NCI-H524 treated with DMSO at 0.1 percent for 48 hours (cell line): ENCODE measurements around the gene PATL1.
"Not testable (repeated sequence)": the region's sequence is repeated elsewhere in the genome, so short reads cannot be mapped to it uniquely, and the experiment has no call there.

ENCODE experiments used
- DNase-seq: peaks from one replicate; lab custom pipeline; 2025; lab: John Stamatoyannopoulos, UW

PATL1 gene

GRCh38 chr11:59673291-59673690 is 4.5 kb upstream of the PATL1 start:
- DNase-seq: no peak

GRCh38 chr11:59671471-59671870 is 2.6 kb upstream of the PATL1 start:
- no peak for DNase-seq

DNA sequence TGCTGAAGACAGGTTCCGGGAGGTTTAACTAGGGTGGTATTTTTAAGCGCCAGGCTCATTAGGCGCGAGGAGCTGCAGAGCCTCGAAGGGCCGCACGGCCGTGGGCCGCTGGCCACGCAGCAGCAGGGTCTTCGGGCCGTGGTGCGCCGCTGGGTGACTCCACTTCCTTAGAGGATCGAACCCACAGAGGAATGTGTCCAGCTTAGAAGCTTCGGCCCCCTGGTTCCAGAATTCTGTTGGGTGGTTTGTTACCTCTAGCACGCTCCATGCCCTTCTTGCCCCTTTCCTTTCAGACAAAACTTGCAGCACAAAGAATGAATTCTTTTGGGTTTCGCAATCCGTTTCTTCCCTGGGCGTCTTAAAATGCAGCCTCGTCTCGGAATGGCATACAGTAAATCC is 773 bp upstream of the PATL1 start:
- no peak for DNase-seq

DNA sequence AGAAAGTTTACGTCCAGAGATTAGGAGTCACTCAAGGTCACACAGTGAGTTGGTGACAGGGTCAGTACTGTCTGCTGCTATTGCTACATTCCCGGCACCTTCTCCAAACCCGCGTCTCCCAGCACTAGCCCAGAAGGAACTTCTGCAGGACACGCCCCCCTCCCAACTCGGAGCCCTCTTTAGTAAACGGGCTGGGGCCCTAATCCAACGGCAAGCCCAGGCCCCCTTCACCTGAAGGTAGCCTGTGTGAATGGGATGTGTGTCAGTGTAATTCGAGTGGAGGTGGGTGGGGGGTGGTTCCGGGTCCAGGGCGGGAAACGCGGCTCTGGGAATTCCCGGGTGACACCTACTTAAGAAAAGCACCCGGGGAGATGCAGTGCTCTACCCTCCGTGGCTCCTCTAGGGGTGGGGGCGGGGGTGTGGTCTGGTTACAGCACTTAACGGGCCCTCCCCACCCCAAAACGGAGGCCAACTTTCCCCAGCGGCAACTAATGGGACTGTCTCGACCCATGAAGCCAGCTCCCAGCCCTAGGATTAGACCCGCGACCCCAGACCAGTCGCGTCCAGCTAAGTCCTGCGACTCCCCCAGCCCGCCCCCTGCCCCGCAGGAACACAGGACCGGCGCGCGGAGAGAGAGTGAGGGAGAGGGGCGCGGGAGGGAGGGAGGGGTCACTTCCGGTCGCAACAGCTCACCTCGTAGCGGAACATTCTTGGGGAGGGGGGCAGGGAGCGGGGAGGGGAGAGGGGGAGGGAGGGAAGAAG is 468 bp downstream of the PATL1 start:
- no peak for DNase-seq

DNA sequence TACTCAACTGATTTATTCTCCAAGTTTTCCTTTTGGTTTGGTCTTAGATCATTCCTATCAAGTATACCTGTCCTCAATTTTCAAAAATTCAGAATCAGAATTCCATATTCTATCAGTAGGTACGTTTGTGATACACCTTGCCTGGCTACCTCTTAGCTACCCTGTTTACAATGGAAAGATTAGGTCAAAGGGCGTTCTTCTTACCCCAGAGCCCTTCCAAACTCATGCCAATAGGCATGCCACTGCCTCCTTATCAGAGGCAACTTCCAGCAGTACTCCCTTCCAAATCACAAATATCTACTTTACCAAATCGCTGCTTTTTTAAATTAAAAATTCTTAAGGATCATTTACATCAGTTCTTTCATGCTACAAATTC is 1.0 kb downstream of the PATL1 start:
- DNase-seq: no peak

DNA sequence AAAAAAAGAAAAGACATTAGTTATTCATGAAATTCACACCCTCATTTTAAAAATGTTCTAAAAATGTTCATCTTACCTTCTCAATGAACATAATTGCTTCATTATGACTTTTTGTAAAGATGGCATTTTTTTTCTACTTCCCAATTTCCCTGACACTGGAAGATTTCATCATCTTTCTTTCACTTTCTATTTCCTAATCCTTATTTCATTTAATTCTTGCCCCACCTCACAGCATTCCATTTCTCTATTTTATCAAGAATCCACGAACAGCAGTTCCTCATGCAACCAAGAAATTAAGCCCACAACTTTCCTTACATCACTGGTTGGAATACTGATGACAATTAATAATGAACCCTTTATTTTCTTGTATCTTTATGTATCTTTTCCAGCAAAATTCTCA is 1.9 kb downstream of the PATL1 start:
- no peak for DNase-seq

GRCh38 chr11:59660621-59661020 is 8.2 kb downstream of the PATL1 start:
- no peak for DNase-seq

DNA sequence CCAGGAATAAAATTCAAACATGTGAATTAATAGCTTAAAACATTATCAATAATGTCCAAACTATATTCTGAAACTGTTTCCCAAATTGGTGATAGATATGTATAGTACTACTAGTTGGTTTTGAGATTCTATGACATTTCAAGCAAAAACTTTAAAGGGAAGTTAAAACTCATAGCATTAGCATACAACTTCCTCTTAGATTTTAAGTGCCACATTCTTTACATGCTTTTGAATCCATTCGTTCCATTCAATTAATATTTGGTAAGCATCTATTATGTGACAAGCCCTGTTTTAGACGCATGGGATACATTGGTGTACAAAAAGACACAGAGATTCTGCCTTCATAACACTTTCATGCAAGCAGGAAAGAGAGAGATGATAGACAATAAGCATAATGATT is 8.9 kb downstream of the PATL1 start:
- DNase-seq: no peak

DNA sequence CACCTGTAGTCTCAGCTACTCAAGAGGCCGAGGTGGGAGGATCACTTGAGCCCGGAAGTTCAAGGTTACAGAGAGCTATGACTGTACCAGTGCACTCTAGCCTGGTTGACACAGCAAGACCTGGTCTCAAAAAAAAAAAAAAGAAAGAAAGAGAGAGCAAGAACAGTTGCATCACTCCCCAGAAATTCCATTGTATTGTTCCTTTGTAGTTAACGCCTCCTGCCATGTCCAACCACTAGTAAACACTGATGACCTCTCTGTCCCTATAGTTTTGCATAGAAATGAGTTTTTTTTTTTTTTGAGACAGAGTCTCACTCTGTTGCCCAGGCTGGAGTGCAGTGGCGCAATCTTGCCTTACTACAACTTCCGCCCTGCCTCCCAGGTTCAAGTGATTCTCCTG is 10.8 kb downstream of the PATL1 start:
- no peak for DNase-seq

DNA sequence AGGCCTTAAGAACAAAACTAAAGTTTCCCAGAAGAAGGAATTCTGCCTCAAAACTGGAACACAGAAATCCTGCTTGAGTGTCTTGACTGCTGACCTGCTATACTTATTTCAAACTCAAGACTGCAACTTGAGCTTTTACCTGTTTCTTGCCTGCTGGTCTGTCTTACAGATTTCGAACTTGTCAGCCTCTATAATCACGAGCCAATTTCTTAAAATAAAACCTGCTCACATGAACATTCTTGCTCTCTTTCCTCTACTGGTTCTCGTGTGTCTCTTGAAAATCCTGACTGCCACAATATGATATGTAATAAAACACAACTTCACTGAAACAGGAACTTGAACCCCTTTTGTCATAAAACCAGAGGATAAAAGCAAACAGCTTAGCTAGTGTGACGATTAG is 13.9 kb downstream of the PATL1 start:
- DNase-seq: no peak

DNA sequence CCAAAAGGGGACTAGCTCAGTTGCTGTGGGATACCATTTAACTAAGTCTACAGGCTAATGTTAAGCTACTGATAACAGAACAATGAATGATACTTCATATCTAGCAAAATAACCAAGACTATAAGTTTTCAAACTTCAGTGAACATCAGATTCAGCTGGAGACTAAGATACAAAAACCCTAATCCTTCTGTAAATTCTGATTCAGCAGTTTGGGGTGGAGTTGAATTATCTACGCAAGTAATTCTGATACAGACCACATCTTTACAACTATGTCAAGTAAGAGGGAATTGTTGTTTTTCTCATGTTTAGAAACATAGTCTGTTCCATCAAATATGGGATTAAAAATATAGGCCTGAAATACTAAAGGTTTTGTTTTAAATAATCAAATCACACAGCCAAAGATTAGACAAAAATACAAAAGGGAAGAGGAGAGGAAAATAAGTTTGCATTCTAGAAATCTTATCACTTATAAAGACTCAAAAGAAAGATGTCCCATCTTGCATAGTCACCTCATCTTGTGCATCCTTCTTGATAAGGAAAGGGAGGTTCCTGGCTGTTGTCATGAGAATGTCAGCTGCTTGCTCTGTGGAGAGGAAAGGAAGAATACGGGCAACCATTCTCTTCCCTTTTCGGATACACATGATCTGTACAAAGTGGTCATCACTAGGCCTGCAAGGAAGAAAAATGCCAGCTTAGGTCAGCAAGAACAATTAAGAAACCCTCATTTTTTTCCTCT is 21.4 kb downstream of the PATL1 start:
- DNase-seq: no peak

- DNase-seq: no peak
Measured at GRCh38 chr11:59644528-59644927, 24.3 kb downstream of the PATL1 start.

DNA sequence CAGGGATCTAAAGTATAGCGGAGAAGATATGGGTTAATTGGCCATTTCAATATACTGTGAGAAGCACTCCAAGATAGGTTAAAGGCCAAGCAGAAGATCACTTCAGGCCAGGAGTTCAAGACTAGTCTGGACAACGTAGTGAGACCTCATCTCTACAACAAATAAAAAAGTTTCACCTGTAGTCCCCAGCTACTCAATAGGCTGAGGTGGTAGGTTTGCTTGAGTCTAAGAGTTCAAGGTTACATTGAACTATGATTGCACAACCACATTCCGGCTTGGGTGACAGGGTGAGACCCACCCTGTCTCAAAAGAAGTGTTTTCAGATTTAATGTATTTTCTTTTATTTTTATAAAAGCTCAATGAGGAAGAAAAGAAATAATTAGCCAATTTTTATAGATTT is 25.4 kb downstream of the PATL1 start:
- no peak for DNase-seq

DNA sequence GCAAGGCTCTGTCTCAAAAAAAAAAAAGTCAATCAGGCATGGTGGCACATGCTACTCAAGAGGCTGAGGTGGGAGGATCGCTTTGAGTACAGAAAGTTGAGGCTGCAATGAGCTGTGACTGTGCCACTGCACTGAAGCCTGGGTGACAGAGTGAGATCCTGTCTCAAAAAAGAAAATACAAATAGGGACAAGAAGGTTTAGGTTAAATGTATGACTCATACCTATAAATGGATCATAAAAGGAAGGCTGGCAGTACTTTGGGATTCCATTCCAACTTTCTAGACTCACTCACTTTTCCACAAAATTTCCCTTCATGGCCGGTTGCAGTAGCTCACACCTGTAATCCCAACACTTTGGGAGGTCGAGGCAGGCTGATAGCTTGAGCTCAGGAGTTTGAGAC is 27.7 kb downstream of the PATL1 start:
- no peak for DNase-seq

DNA sequence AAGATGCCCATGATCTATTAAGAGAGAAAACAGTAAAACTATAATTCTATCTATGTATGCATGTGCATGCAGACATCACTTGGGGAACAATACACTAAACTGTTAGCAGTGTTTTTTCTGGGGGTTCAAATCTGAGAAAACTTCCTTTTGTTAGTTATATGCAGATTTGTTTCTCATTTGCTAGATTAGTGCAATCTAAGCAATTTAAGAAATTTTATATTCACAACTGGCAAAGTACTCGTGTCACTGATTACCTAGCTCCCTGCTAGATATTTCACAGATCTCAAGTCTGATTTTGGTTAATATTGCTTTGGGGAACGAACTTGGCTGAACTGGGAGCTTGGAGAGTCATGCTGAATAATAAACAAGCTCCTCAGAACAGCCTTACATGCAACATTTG is 38.3 kb downstream of the PATL1 start:
- no peak for DNase-seq

DNA sequence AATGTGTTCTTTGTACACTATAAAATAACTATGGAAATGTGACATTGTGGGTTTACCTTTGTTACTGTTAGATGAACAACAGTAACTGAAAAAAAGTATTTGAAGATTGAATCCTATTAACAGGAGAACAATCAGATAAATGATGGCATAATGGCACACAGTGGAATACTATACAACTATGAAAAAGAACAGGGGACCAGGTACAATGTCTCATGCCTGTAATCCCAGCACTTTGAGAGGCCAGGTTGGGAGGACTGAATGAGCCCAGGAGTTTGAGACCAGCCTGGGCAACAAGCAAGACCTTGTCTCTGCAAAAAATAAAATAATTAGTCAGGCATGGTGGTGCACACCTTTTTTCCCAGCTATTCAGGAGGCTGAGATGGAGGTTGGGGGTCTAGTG is 38.8 kb downstream of the PATL1 start:
- DNase-seq: no peak

DNA sequence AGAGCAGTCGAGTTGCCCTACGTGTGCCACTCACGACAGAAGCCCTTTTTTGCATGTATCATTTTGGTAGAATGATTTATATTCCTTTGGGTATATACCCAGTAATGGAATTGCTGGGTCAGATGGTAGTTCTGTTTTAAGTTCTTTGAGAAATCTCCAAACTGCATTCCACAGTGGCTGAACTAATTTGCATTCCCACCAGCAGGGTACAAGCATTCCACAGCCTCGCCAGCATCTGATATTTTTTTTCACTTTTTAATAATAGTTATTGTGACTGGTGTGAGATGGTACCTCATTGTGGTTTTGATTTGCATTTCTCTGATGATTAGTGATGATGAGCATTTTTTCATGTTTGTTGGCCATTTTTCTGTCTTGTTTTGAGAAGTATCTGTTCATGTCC is 41.9 kb downstream of the PATL1 start:
- not testable (repeated sequence) for DNase-seq

- no peak for DNase-seq
Measured at GRCh38 chr11:59625703-59626102, 43.1 kb downstream of the PATL1 start.

DNA sequence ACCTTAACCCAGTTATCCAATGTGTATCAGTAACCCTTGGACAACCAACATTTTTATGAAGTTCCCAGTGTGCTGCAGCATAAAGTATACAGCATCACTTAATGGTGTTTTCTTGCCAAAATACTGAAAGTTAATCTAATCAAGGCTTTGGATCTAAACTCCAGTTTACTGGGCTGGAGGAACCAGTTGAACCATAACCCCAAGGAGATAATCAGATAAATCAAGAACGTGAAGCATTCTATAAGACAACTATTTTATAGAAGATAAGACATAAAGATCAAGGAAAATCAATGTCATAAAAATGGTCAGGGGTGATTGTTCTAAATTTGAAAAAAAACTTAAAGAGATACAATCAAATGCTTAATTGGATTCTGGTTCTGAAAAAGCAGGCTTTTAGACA is 51.0 kb downstream of the PATL1 start:
- no peak for DNase-seq

DNA sequence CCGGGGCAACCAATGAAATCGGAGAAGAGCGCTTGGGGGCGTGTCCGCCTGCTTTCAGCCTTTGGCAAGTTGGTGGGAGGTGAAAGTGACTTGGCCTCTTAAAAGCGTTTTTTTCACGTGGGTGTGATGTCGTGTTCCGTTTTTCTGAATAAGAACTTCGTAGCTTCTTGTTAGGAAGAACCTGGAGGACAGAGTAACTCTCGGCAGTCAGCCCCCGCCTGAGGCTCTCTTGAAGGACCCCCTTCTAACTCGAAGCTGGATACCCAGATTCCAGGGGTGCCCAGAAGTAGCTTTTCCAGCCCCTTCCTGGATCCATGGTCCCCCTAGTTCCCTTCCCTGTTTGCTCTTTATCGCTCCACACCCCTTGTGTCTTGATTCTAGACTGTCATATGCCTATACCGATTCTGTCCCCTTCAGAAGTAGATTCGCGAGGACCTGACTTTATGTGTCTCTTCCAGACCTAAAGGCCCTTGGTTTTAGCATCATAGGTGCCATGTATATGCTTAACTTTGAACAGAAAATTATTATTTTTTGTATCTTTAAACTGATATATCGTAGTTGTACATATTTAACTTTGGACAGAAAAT is 52.3 kb downstream of the PATL1 start:
- no peak for DNase-seq

GRCh38 chr11:59615637-59616395 is 53.0 kb downstream of the PATL1 start, which contains the start of gene OSBP:
OSBP (minus strand) TSS chr11:59615774; CDS start chr11:59615664, 110 bp downstream.
- DNase-seq: peak; percentile 98

DNA sequence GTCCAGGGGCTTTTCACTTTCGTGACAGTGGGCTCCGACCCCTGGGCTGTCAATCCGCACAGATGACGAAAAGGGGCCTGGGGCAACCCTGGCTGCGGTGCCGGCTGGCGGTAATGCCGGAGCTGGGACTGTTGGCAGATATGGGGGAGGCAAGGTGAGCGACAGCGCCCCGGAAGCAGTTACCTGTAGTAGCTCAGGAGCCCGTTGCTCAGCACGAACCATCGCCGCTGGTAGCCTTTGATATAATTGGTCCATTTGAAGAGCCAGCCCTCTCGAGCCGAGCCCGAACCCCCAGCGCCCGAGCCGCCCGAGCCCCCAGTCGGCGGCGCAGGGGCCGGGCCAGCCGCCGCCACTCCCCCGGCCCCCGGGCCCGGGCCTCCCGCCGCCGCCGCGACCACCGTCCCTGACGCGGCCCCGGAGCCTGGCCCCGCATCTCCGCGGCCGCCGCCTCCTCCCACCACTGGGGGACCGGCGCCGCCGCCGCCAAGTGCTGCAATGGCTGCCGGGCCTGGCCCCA is 53.7 kb downstream of the PATL1 start:
- no peak for DNase-seq
